ENCODE measurements around the gene NUTF2. TPM values are rescaled to one million over a fixed set of nuclear protein-coding genes. Genes with fewer than 3 reads are reported as not detected.
"Not testable (repeated sequence)": the region's sequence is repeated elsewhere in the genome, so short reads cannot be mapped to it uniquely, and the experiment has no call there.

Gene NUTF2
- total and polyA plus RNA-seq, 2 of the 4 experiments (the other 2 are of a cell fraction), result 42.7 to 361 TPM

DNA sequence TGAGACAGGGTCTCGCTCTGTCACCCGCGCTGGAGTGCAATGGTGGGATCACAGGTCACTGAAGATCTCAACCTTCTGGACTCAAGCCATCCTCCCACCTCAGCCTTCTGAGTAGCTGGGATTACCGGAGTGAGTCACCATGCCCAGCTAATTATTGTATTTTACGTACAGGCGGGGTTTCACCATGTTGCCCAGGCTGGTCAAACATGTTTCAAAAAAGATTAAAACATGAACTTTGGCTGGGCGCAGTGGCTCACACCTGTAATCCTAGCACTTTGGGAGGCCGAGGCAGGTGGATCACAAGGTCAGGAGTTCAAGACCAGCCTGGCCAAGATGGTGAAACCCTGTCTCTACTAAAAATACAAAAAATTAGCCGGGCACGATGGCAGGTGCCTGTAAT, 9.5 kb upstream of the NUTF2 start:
- POLR2A ChIA-PET (ENCODE audit: unreplicated experiment); H2AK5ac ChIP-seq (ENCODE audit: low read depth, low read length); BruUV-seq (replicated peaks); H2BK15ac ChIP-seq (ENCODE audit: low read depth, low read length); H4K8ac ChIP-seq (ENCODE audit: low read depth in 2 of 2, low read length in 2 of 2); H4K91ac ChIP-seq (ENCODE audit: insufficient read depth, low read depth, low read length); H3K4me2 ChIP-seq (ENCODE audit: low read depth, low read length); H3K18ac ChIP-seq (ENCODE audit: low read depth, low read length); H3K27me3 ChIP-seq (ENCODE audit: control insufficient read depth, insufficient read depth, low read length); H3K56ac ChIP-seq (ENCODE audit: extremely low read depth, insufficient read depth, low read length); dilution Hi-C loops (cut with HindIII; ENCODE audit: low sequenced_read_pairs, unreplicated experiment); H2BK5ac ChIP-seq (ENCODE audit: low read depth, low read length, poor library complexity, severe bottlenecking); ATAC-seq (ENCODE audit: low read depth); intact Hi-C loops (cut with micrococcal nuclease); H3K4me1 ChIP-seq (ENCODE audit: control insufficient read depth, insufficient read depth, low read length); H3K23ac ChIP-seq (ENCODE audit: low read depth, low read length); H2BK20ac ChIP-seq (ENCODE audit: low read depth, low read length); H3K9me3 ChIP-seq (ENCODE audit: control insufficient read depth, insufficient read depth, low read length); H3K9ac ChIP-seq (ENCODE audit: low read depth, low read length); H2BK120ac ChIP-seq (ENCODE audit: low read depth, low read length); CTCF ChIA-PET; H3K27ac ChIP-seq (ENCODE audit: insufficient read depth, low read length); H3K4me3 ChIP-seq (ENCODE audit: insufficient read depth, low read depth, low read length); H2AK9ac ChIP-seq (replicated peaks; ENCODE audit: low read depth, low read length, poor library complexity); H3K14ac ChIP-seq (replicated peaks; ENCODE audit: low read depth, low read length); H4K20me1 ChIP-seq (ENCODE audit: insufficient read depth, low read length); DNase-seq; H3K4ac ChIP-seq (ENCODE audit: low read depth, low read length); H3K36me3 ChIP-seq (ENCODE audit: control insufficient read depth, insufficient read depth, low read length); H4K5ac ChIP-seq (ENCODE audit: low read depth, low read length); in situ Hi-C loops (cut with MboI; ENCODE audit: low sequenced_read_pairs): not testable (repeated sequence)
- WGBS, 2 experiments (ENCODE audit: extremely low coverage in 2 of 2, insufficient read length in 1 of 2), result 98% methylated on average over 7 of the region's 10 CpGs; no CpG with 5 or more reads in 1 of the 2 experiments
- Histone ChIP-seq H3K9me1 (ENCODE audit: insufficient read depth, low read length) (peaks cover 11% of the 10 kb centered on the region; the same call in 1 of the 2 replicates), H2AFZ (replicated peaks; ENCODE audit: low read length, poor library complexity) (peak overlapping the region; percentile 51), H3K79me1 (ENCODE audit: low read depth in 1 of 2, low read length in 2 of 2) (peaks cover 6 to 21% of the 10 kb centered on the region in 2 experiments; a peak in 3 of 4 replicates)
